Measurements from ENCODE around the gene NUDT3. TPM values are rescaled to one million over a fixed set of nuclear protein-coding genes. Genes with fewer than 3 reads are reported as not detected.
A peak's percentile ranks its signal among the peaks of the same experiment; 100 is the strongest.

Gene NUDT3
- total RNA-seq, 1 donor from 2014 or later: 31.7 TPM

- Histone ChIP-seq H3K27me3 (ENCODE audit: control insufficient read depth, insufficient read depth, low read length) (no peaks in the 10 kb centered on the region), H3K36me3 (ENCODE audit: control insufficient read depth, insufficient read depth, low read length) (peaks cover 1% of the 10 kb centered on the region), H3K4me3 (ENCODE audit: low read depth, low read length) (no peak overlapping the region)
- TF ChIP-seq, protein P1, sequence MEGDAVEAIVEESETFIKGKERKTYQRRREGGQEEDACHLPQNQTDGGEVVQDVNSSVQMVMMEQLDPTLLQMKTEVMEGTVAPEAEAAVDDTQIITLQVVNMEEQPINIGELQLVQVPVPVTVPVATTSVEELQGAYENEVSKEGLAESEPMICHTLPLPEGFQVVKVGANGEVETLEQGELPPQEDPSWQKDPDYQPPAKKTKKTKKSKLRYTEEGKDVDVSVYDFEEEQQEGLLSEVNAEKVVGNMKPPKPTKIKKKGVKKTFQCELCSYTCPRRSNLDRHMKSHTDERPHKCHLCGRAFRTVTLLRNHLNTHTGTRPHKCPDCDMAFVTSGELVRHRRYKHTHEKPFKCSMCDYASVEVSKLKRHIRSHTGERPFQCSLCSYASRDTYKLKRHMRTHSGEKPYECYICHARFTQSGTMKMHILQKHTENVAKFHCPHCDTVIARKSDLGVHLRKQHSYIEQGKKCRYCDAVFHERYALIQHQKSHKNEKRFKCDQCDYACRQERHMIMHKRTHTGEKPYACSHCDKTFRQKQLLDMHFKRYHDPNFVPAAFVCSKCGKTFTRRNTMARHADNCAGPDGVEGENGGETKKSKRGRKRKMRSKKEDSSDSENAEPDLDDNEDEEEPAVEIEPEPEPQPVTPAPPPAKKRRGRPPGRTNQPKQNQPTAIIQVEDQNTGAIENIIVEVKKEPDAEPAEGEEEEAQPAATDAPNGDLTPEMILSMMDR (IDR thresholded peaks at IDR 0.05; ENCODE audit: insufficient read depth, low read length, poor library complexity, severe bottlenecking): no peak
- DNase-seq (ENCODE audit: low read depth): no peak
Observed at GRCh38 chr6:34423254-34423653, 30.8 kb upstream of the NUDT3 start.

DNA sequence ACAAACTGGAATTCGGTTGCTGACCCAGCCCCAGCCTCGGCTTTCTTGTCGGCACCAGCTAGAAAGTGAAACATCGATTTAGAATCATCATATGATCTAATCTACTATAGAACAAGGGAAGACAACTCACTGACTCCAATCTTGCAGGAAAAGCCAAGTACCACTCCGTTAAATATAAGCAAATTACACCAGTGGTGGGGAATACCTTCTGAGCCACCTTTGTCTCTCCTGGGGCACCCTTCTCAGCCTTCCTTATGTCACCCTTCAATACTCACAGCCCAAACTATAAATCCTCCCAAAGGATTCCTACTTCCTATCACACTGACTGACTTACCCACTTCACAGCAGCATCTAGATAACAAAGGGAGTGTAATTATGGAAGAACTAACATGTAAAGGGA is 25.9 kb upstream of the NUDT3 start:
- no peaks in the 10 kb centered on the region for H3K27me3 ChIP-seq (ENCODE audit: control insufficient read depth, insufficient read depth, low read length)
- TF ChIP-seq, protein P1 (IDR thresholded peaks at IDR 0.05; ENCODE audit: insufficient read depth, low read length, poor library complexity, severe bottlenecking): no peak
- DNase-seq (ENCODE audit: low read depth): no peak
- no peak overlapping the region for H3K4me3 ChIP-seq (ENCODE audit: low read depth, low read length)
- peaks cover 4% of the 10 kb centered on the region for H3K36me3 ChIP-seq (ENCODE audit: control insufficient read depth, insufficient read depth, low read length)

DNA sequence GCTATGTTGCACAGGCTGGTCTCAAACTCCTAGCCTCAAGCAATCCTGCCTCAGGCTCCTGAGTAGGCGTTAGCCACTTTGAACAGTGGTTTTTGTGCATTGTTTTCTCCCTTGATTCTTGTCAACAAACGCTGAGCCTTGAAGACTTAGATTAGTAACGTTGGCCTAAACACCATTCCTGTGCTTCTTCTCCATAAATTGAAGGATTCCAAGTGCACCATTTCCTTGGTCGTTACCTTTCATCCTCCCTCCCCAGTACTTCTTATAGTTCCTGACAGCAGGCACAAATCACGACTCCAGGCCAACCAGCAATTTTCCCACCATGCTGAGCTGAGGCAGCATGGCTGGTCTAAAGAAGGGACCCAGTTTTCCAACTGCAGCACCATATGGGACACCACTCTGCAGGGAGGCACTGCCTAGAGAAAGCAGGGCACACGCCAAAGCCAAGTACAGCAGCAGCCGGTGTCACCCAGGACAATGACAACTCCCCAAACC is 24.5 kb upstream of the NUDT3 start:
- Histone ChIP-seq H3K36me3 (ENCODE audit: control insufficient read depth, insufficient read depth, low read length) (peaks cover 3% of the 10 kb centered on the region), H3K27me3 (ENCODE audit: control insufficient read depth, insufficient read depth, low read length) (no peaks in the 10 kb centered on the region), H3K4me3 (ENCODE audit: low read depth, low read length) (no peak overlapping the region)
- TF ChIP-seq, protein P1 (IDR thresholded peaks at IDR 0.05; ENCODE audit: insufficient read depth, low read length, poor library complexity, severe bottlenecking): no peak
- no peak for DNase-seq (ENCODE audit: low read depth)

DNA sequence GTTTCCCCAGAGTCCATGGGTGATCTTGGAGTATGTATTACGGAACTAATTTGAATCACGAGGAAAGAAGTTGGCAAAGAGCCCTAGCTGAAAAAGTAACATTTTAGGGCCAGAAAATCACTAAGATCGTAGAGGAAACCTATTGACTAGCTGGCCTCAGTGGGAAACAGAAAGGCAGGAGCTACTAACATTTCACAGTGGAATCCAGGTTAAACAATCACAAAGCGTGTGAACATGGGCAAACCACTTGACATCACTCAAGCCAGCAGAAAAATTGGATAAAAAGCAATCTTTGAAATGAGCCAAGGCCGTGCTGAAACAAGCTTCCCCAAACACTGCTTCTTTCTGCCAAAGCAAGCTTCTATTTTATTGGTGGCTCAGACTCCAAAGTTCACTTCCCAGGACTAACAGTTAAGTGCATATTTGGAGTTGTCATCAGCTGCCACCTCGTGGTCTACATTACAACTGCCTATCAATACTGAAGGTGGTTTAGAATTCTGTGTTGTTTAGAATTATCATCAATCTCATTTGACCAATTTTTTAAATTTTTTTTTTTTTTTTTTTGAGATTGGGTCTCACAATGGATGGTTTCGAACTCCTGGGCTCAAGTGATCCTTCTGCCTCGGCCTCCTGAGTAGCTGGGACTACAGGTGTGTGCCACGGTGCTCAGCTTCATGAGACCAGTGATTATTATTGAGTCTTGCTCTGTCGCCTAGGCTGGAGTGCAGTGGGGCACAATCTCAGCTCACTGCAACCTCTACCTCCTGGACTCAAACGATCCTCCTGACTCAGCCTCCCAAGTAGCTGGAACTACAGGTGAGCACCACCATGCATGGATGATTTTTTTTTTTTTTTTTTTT is 22.8 kb upstream of the NUDT3 start:
- TF ChIP-seq, protein P1 (IDR thresholded peaks at IDR 0.05; ENCODE audit: insufficient read depth, low read length, poor library complexity, severe bottlenecking): peak; percentile 14
- DNase-seq (ENCODE audit: low read depth): no peak
- H3K36me3 ChIP-seq (ENCODE audit: control insufficient read depth, insufficient read depth, low read length): peaks cover 3% of the 10 kb centered on the region

GRCh38 chr6:34412643-34413214 is 20.3 kb upstream of the NUDT3 start:
- Histone ChIP-seq H3K36me3 (ENCODE audit: control insufficient read depth, insufficient read depth, low read length) (peaks cover 3% of the 10 kb centered on the region), H3K4me3 (ENCODE audit: low read depth, low read length) (no peak overlapping the region), H3K27me3 (ENCODE audit: control insufficient read depth, insufficient read depth, low read length) (no peaks in the 10 kb centered on the region)
- no peak for DNase-seq (ENCODE audit: low read depth)
- TF ChIP-seq, protein P1 (IDR thresholded peaks at IDR 0.05; ENCODE audit: insufficient read depth, low read length, poor library complexity, severe bottlenecking): no peak

More for the DNA sequence above, 22.8 kb upstream of the NUDT3 start:
- no peaks in the 10 kb centered on the region for H3K27me3 ChIP-seq (ENCODE audit: control insufficient read depth, insufficient read depth, low read length)
- no peak overlapping the region for H3K4me3 ChIP-seq (ENCODE audit: low read depth, low read length)
